H9 (cell line): ENCODE measurements around the gene CLEC17A. TPM values are rescaled to one million over a fixed set of nuclear protein-coding genes. Genes with fewer than 3 reads are reported as not detected.

ENCODE experiments used
- DNase-seq: peaks from one replicate; pipeline ENCODE4 v3.0.0-alpha.2; 2017
- H2AFZ ChIP-seq: one replicate; pipeline ENCODE4 v1.6.1; 2013; ENCODE audit warnings: mild to moderate bottlenecking, low read length, control low read depth, moderate library complexity
- H2AK5ac ChIP-seq: 2 replicates; pipeline ENCODE4 v1.6.1; 2013; ENCODE audit warnings: low read length, control low read depth, mixed read lengths; ENCODE audit not compliant: insufficient read length
- H2BK120ac ChIP-seq: one replicate; pipeline ENCODE4 v1.6.1; 2013; ENCODE audit warnings: low read depth, mild to moderate bottlenecking, low read length, control low read depth, inconsistent platforms; ENCODE audit not compliant: poor library complexity, severe bottlenecking
- H2BK12ac ChIP-seq: 2 replicates; pipeline ENCODE4 v1.6.1; 2013; ENCODE audit warnings: low read length, control low read depth, mixed read lengths, low read depth; ENCODE audit not compliant: insufficient read length
- H2BK15ac ChIP-seq: 2 replicates; pipeline ENCODE4 v1.6.1; 2013; ENCODE audit warnings: low read depth, low read length, control low read depth
- H2BK20ac ChIP-seq: one replicate; pipeline ENCODE4 v1.6.1; 2013; ENCODE audit warnings: low read depth, mild to moderate bottlenecking, low read length, control low read depth, inconsistent platforms; ENCODE audit not compliant: poor library complexity, severe bottlenecking
- H2BK5ac ChIP-seq: 2 replicates; pipeline ENCODE4 v1.6.1; 2013; ENCODE audit warnings: low read length, control low read depth, mixed read lengths; ENCODE audit not compliant: insufficient read length
- H3K14ac ChIP-seq: 2 replicates; pipeline ENCODE4 v1.6.1; 2013; ENCODE audit warnings: low read length, control low read depth; ENCODE audit not compliant: insufficient read depth
- H3K18ac ChIP-seq: 2 replicates; pipeline ENCODE4 v1.6.1; 2013; ENCODE audit warnings: low read depth, mild to moderate bottlenecking, mixed read lengths, low read length, control low read depth; ENCODE audit not compliant: insufficient read length
- H3K23ac ChIP-seq: 2 replicates; pipeline ENCODE4 v1.6.1; 2013; ENCODE audit warnings: low read length, control low read depth, mixed read lengths, low read depth; ENCODE audit not compliant: insufficient read length
- H3K23me2 ChIP-seq: 2 replicates; pipeline ENCODE4 v1.6.1; 2013; ENCODE audit warnings: low read depth, mild to moderate bottlenecking, mixed read lengths, low read length, control low read depth; ENCODE audit not compliant: insufficient read length, poor library complexity, severe bottlenecking
- H3K27ac ChIP-seq: 2 replicates; pipeline ENCODE4 v1.5.1; 2013; ENCODE audit warnings: low read length, control low read depth, mixed read lengths, low read depth; ENCODE audit not compliant: insufficient read length
- H3K27me3 ChIP-seq: 2 replicates; pipeline ENCODE4 v1.6.1; 2013; ENCODE audit warnings: low read length, control low read depth, inconsistent platforms; ENCODE audit not compliant: insufficient read depth
- H3K4ac ChIP-seq: 2 replicates; pipeline ENCODE4 v1.6.1; 2013; ENCODE audit warnings: low read depth, mild to moderate bottlenecking, control low read depth, inconsistent platforms, low read length, moderate library complexity
- H3K4me1 ChIP-seq: 2 replicates; pipeline ENCODE4 v1.6.1; 2013; ENCODE audit warnings: low read length, control low read depth, inconsistent platforms; ENCODE audit not compliant: insufficient read depth
- H3K4me2 ChIP-seq: 2 replicates; pipeline ENCODE4 v1.6.1; 2013; ENCODE audit warnings: low read length, control low read depth, mixed read lengths; ENCODE audit not compliant: insufficient read length, insufficient read depth
- H3K56ac ChIP-seq: 2 replicates; pipeline ENCODE4 v1.6.1; 2013; ENCODE audit warnings: low read depth, mild to moderate bottlenecking, mixed read lengths, low read length, control low read depth; ENCODE audit not compliant: insufficient read length
- H3K79me1 ChIP-seq: 2 replicates; pipeline ENCODE4 v1.6.1; 2013; ENCODE audit warnings: low read depth, mild to moderate bottlenecking, moderate library complexity, low read length, control low read depth, inconsistent platforms; ENCODE audit not compliant: insufficient read depth, poor library complexity, severe bottlenecking
- H3K79me2 ChIP-seq: 2 replicates; pipeline ENCODE4 v1.6.1; 2013; ENCODE audit warnings: low read length, control low read depth, inconsistent platforms; ENCODE audit not compliant: insufficient read depth
- H3K9ac ChIP-seq: 2 replicates; pipeline ENCODE4 v1.6.1; 2013; ENCODE audit warnings: low read length, control low read depth, mixed read lengths; ENCODE audit not compliant: insufficient read length; ENCODE audit errors: extremely low read depth
- H3K9me3 ChIP-seq: one replicate; pipeline ENCODE4 v1.6.1; 2013; ENCODE audit warnings: low read depth, low read length, inconsistent platforms; ENCODE audit not compliant: control insufficient read depth
- H3T11ph ChIP-seq: one replicate; pipeline ENCODE4 v1.6.1; 2013; ENCODE audit warnings: mild to moderate bottlenecking, low read length, control low read depth, inconsistent platforms
- H4K20me1 ChIP-seq: one replicate; pipeline ENCODE4 v1.6.1; 2013; ENCODE audit not compliant: control insufficient read depth, insufficient read length, insufficient read depth
- H4K5ac ChIP-seq: 2 replicates; pipeline ENCODE4 v1.6.1; 2013; ENCODE audit warnings: low read depth, mild to moderate bottlenecking, mixed read lengths, low read length, control low read depth; ENCODE audit not compliant: insufficient read length
- H4K8ac ChIP-seq: replicated peaks from 2 replicates; pipeline ENCODE4 v1.6.1; 2013; ENCODE audit warnings: low read length, control low read depth, mixed read lengths, low read depth; ENCODE audit not compliant: insufficient read length
- H4K91ac ChIP-seq: 2 replicates; pipeline ENCODE4 v1.6.1; 2013; ENCODE audit warnings: low read depth, mild to moderate bottlenecking, moderate library complexity, mixed read lengths, low read length, control low read depth; ENCODE audit not compliant: insufficient read length
- H3K27ac Mint-ChIP-seq, 3 experiments: 2 replicates in 2 of 3; 3 replicates in 1 of 3; pipeline ENCODE4 v1.8.0; 2020 to 2021; ENCODE audit warnings: mixed read lengths in 3 of 3, mild to moderate bottlenecking in 1 of 3, moderate library complexity in 1 of 3
- H3K27me3 Mint-ChIP-seq: 2 replicates; pipeline ENCODE4 v1.8.0; 2021; ENCODE audit warnings: low read depth, mild to moderate bottlenecking, moderate library complexity, mixed read lengths
- H3K36me3 Mint-ChIP-seq, 3 experiments: 2 replicates in 2 of 3; 3 replicates in 1 of 3; pipeline ENCODE4 v1.8.0; 2020 to 2021; ENCODE audit warnings: low read depth in 3 of 3, mixed read lengths in 3 of 3; ENCODE audit not compliant: insufficient read depth in 1 of 3
- H3K4me1 Mint-ChIP-seq, 2 experiments: 2 replicates each; pipeline ENCODE4 v1.8.0; 2020; ENCODE audit warnings: mixed read lengths in 2 of 2
- H3K4me3 Mint-ChIP-seq, 2 experiments: 2 replicates in 1 of 2; 3 replicates in 1 of 2; pipeline ENCODE4 v1.8.0; 2020 to 2021; ENCODE audit warnings: mild to moderate bottlenecking in 2 of 2, mixed read lengths in 2 of 2, moderate library complexity in 1 of 2
- H3K9me3 Mint-ChIP-seq, 2 experiments: 2 replicates in 1 of 2; 3 replicates in 1 of 2; pipeline ENCODE4 v1.8.0; 2020; ENCODE audit warnings: mild to moderate bottlenecking in 2 of 2, mixed read lengths in 2 of 2, moderate library complexity in 1 of 2
- WGBS: extraction: QIAGEN DNeasy Blood & Tissue Kit; methylation state at CpG from one replicate; pipeline ENCODE4 v1.1.7; 2013; ENCODE audit warnings: missing lambda C conversion rate, low lambda C conversion rate, mixed read lengths; ENCODE audit not compliant: insufficient read length; ENCODE audit errors: extremely low coverage; 5-methylcytosine and 5-hydroxymethylcytosine counted together
- total RNA-seq: library from RNA; stranded (reverse); gene quantifications from 2 replicates; pipeline ENCODE4 v1.2.1, GENCODE V29; 2021
- TF ChIP-seq, protein P1 (sequence below): fragments of 200-600 bp; sonication (generic); conservative IDR thresholded peaks from 3 replicates; pipeline ENCODE4 v1.8.0; 2021; ENCODE audit warnings: antibody characterized with exemption, mild to moderate bottlenecking

CLEC17A gene
- total RNA-seq, 1 experiment from 2014 or later, result not detected

- H3K36me3 Mint-ChIP-seq, result peaks cover 0 to 3% (median 0%) of the 10 kb centered on the region in 3 experiments; a peak in 3 of 7 replicates
These were observed 72.1 kb downstream of the CLEC17A start for GRCh38 chr19:14654786-14655560.

More at GRCh38 chr19:14654786-14655560, 72.1 kb downstream of the CLEC17A start:
- no peak overlapping the region for H3K27ac Mint-ChIP-seq
- Histone ChIP-seq H3K23me2 (no peaks in the 10 kb centered on the region), H3K27ac (no peak overlapping the region), H4K8ac (no peak overlapping the region), H3K9me3 (no peaks in the 10 kb centered on the region), H2BK5ac (no peak overlapping the region), H3K79me1 (no peaks in the 10 kb centered on the region), H3K18ac (no peak overlapping the region), H2BK20ac (no peak overlapping the region), H3K27me3 (no peaks in the 10 kb centered on the region), H3K4me1 (no peaks in the 10 kb centered on the region), H4K91ac (no peak overlapping the region), H3K14ac (no peak overlapping the region), H2AFZ (no peak overlapping the region), H3K56ac (no peak overlapping the region), H2BK15ac (no peak overlapping the region), H4K5ac (no peak overlapping the region), H3T11ph (no peak overlapping the region), H2AK5ac (no peak overlapping the region), H3K9ac (no peak overlapping the region), H3K23ac (no peak overlapping the region), H3K4ac (no peak overlapping the region), H3K4me2 (no peak overlapping the region), H2BK120ac (no peak overlapping the region), H4K20me1 (no peaks in the 10 kb centered on the region), H2BK12ac (no peak overlapping the region), H3K79me2 (no peaks in the 10 kb centered on the region)
- no CpG with 5 or more reads among the region's 7 CpGs for WGBS
- DNase-seq, result no peak
- no peaks in the 10 kb centered on the region for H3K4me1 Mint-ChIP-seq
- TF ChIP-seq, protein P1, sequence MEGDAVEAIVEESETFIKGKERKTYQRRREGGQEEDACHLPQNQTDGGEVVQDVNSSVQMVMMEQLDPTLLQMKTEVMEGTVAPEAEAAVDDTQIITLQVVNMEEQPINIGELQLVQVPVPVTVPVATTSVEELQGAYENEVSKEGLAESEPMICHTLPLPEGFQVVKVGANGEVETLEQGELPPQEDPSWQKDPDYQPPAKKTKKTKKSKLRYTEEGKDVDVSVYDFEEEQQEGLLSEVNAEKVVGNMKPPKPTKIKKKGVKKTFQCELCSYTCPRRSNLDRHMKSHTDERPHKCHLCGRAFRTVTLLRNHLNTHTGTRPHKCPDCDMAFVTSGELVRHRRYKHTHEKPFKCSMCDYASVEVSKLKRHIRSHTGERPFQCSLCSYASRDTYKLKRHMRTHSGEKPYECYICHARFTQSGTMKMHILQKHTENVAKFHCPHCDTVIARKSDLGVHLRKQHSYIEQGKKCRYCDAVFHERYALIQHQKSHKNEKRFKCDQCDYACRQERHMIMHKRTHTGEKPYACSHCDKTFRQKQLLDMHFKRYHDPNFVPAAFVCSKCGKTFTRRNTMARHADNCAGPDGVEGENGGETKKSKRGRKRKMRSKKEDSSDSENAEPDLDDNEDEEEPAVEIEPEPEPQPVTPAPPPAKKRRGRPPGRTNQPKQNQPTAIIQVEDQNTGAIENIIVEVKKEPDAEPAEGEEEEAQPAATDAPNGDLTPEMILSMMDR, result no peak
- no peaks in the 10 kb centered on the region; the same call in none of the 2 replicates for H3K27me3 Mint-ChIP-seq
- peaks cover 7 to 86% of the 10 kb centered on the region in 2 experiments; a peak in 4 of 5 replicates for H3K9me3 Mint-ChIP-seq
- no peak overlapping the region for H3K4me3 Mint-ChIP-seq
